ENCODE measurements around the gene SND1.

GRCh38 chr7:128030263-128030653 lies 378.3 kb downstream of the SND1 start:
- TF ChIP-seq TCF12 (IDR thresholded peaks at IDR 0.05; ENCODE audit: low read depth), result no peak
- TF ChIP-seq EP300 (IDR thresholded peaks at IDR 0.05; ENCODE audit: borderline replicate concordance), result no peak
- no peak for TF ChIP-seq CEBPB (IDR thresholded peaks at IDR 0.05)
- TF ChIP-seq CREB1 (IDR thresholded peaks at IDR 0.05; ENCODE audit: low read depth), result no peak
- no peak for TF ChIP-seq RAD21 (IDR thresholded peaks at IDR 0.05; ENCODE audit: low read depth)
- no peak for TF ChIP-seq USF1 (IDR thresholded peaks at IDR 0.05)
- TF ChIP-seq EGR1 (IDR thresholded peaks at IDR 0.05), result no peak
- TF ChIP-seq YY1 (IDR thresholded peaks at IDR 0.05; ENCODE audit: low read depth), result no peak
- TF ChIP-seq ZBTB7A (IDR thresholded peaks at IDR 0.05; ENCODE audit: low read depth), result no peak

Data from Ishikawa (cell line).